DOHH2 (cell line): ENCODE measurements around the gene ZFP1.

Experiments used
- H3F3A ChIP-seq: fragments of 200-600 bp; sonication (generic), shearing (Covaris generic); 2 replicates; pipeline ENCODE4 v1.6.0; 2016; ENCODE audit warnings: antibody characterized with exemption, mild to moderate bottlenecking; ENCODE audit not compliant: control insufficient read depth, insufficient read depth
- H3K27ac ChIP-seq: fragments of 200-600 bp; sonication (generic); 2 replicates; pipeline ENCODE4 v1.5.1; 2014; ENCODE audit warnings: low read depth, mild to moderate bottlenecking, low read length, moderate library complexity
- H3K27me3 ChIP-seq: fragments of 200-600 bp; sonication (generic); 2 replicates; pipeline ENCODE4 v1.6.1; 2014; ENCODE audit warnings: mild to moderate bottlenecking, low read length, mixed read lengths; ENCODE audit not compliant: control insufficient read depth
- H3K36me3 ChIP-seq: fragments of 200-600 bp; sonication (generic); 2 replicates; pipeline ENCODE4 v1.6.1; 2014; ENCODE audit warnings: mild to moderate bottlenecking, low read length, moderate library complexity, mixed read lengths; ENCODE audit not compliant: control insufficient read depth
- H3K4me1 ChIP-seq: fragments of 200-600 bp; sonication (generic); 2 replicates; pipeline ENCODE4 v1.6.1; 2014; ENCODE audit warnings: mild to moderate bottlenecking, low read length, mixed read lengths; ENCODE audit not compliant: control insufficient read depth
- H3K4me2 ChIP-seq: fragments of 200-600 bp; sonication (generic); 2 replicates; pipeline ENCODE4 v1.6.0; 2014; ENCODE audit warnings: mild to moderate bottlenecking, low read length, moderate library complexity
- H3K4me3 ChIP-seq: fragments of 200-600 bp; sonication (generic); 2 replicates; pipeline ENCODE4 v1.5.1; 2014; ENCODE audit warnings: mild to moderate bottlenecking, low read length, mixed read lengths
- H3K79me2 ChIP-seq: fragments of 200-600 bp; sonication (generic); 2 replicates; pipeline ENCODE4 v1.6.1; 2014; ENCODE audit warnings: mild to moderate bottlenecking, low read length, mixed read lengths; ENCODE audit not compliant: control insufficient read depth
- H3K9me2 ChIP-seq: fragments of 200-600 bp; sonication (generic); replicated peaks from 2 replicates; pipeline ENCODE4 v1.6.1; 2014; ENCODE audit warnings: mild to moderate bottlenecking, low read length, mixed read lengths; ENCODE audit not compliant: control insufficient read depth
- H3K9me3 ChIP-seq: fragments of 200-600 bp; sonication (generic); 2 replicates; pipeline ENCODE4 v1.6.1; 2014; ENCODE audit warnings: antibody characterized with exemption, low read length, mixed read lengths; ENCODE audit not compliant: control insufficient read depth, insufficient read depth
- H4K20me1 ChIP-seq: fragments of 200-600 bp; sonication (generic); 2 replicates; pipeline ENCODE4 v1.6.0; 2014; ENCODE audit warnings: low read depth, mild to moderate bottlenecking, antibody characterized with exemption, low read length, moderate library complexity; ENCODE audit not compliant: control insufficient read depth, insufficient read depth
- EZH2phosphoT487 ChIP-seq: fragments of 200-600 bp; sonication (generic); IDR thresholded peaks from 2 replicates; pipeline ENCODE4 v1.6.1; 2017; ENCODE audit warnings: borderline replicate concordance, mild to moderate bottlenecking, antibody characterized with exemption, low read length, moderate library complexity, mixed read lengths
- TF ChIP-seq, protein P1 (sequence below): fragments of 200-600 bp; sonication (generic); IDR thresholded peaks from one replicate; pipeline ENCODE4 v1.5.1; 2014; ENCODE audit warnings: antibody characterized with exemption, mild to moderate bottlenecking, low read depth, low read length; ENCODE audit not compliant: poor library complexity, severe bottlenecking

ZFP1 gene

DNA sequence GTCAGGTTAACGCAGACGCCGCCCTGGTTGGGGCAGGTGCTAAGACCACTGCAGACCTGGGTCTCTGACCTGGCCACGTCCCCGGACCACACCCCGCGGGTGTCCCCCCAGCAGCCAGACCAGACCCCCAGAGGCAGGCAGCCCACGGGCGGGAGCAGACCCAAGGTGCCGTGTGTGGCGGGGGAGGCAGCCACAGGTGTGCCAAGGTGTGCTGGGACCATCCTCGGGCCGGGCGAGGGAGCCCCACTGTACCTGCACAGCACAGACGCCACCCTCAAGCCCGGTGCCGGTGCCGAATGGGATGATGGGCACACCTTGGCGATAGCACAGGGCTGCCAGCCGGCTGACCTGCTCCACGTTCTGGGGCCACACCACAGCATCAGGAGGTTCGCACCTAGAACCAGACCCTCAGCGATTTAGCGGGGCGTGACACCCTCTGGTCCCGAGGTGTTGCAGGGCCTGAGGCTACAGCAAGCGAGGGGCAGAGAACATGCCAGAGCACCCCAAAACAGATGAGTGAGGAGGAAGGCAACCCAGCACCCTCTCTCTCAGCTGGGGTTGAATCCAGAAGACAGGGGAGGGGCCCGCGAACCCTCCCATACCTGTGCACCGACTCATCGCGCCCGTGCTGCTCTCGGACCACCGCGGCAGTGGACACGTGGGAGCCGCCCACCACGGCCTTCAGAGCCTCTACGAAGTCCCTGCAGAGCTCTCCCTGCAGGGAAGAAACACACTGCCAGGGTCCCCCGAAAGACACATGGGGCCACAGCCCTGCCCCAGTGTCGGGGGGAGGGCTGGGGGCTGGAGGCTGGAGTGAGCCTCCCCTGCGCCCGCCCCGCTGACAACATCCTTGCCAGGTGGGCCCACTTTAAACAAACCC, 33.1 kb upstream of the ZFP1 start:
- Histone ChIP-seq H3K27ac (no peak overlapping the region), H3K9me2 (no peaks in the 10 kb centered on the region), H3K9me3 (no peaks in the 10 kb centered on the region), H3K4me3 (no peak overlapping the region), H3K4me1 (peaks cover 18% of the 10 kb centered on the region), H3F3A (0 out of 2 replicates have a peak, but pooled peaks cover 3% of the 10 kb centered on the region), H3K79me2 (no peaks in the 10 kb centered on the region), H3K36me3 (no peaks in the 10 kb centered on the region), H3K27me3 (no peaks in the 10 kb centered on the region; the same call in 1 of the 2 replicates), H3K4me2 (no peak overlapping the region), H4K20me1 (no peaks in the 10 kb centered on the region)
- TF ChIP-seq EZH2phosphoT487, result no peak
- TF ChIP-seq, protein P1, sequence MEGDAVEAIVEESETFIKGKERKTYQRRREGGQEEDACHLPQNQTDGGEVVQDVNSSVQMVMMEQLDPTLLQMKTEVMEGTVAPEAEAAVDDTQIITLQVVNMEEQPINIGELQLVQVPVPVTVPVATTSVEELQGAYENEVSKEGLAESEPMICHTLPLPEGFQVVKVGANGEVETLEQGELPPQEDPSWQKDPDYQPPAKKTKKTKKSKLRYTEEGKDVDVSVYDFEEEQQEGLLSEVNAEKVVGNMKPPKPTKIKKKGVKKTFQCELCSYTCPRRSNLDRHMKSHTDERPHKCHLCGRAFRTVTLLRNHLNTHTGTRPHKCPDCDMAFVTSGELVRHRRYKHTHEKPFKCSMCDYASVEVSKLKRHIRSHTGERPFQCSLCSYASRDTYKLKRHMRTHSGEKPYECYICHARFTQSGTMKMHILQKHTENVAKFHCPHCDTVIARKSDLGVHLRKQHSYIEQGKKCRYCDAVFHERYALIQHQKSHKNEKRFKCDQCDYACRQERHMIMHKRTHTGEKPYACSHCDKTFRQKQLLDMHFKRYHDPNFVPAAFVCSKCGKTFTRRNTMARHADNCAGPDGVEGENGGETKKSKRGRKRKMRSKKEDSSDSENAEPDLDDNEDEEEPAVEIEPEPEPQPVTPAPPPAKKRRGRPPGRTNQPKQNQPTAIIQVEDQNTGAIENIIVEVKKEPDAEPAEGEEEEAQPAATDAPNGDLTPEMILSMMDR, result no peak

DNA sequence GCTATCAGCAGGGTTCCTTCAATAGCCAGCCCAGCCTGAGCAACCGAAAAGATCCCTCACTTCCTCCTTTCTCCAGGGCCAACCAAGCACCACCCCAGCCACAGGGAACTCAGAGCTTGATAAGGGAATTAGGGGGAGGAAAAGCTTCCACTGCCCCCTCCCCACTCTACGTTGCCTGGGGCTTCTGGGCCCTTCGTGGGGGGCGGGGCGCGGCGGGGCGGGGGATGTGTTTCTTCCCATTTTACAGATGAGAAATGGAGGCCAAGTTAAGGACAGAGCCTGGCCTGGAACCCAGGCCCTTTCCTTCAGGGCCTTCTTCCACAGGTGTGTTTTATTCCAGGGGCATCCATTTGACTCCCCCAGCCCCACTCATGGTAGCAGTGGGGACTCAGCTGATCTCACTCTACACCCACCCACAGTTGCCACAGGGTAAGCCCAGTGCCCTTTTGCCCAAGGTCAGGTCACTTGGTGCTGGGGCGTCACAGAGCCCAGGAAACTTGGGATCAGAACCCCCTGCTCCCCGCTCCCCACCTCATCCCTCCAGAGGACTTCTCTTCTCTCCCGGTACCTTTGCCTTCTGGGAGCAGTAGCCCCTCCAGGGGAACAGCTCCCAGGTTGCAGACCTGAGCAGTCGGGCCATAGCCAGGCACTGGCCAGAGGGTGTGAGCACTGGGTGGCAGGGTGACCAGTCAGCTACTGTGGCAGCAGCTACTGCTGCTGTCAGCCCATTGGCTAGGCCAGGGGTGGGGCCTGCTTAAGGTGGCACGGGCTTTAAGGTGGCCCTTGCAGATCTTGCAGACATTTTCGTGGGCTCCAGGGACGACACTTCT, 32.0 kb upstream of the ZFP1 start, which contains the start of gene LDHD:
LDHD (minus strand) TSS at position 700 of the 830 bp plus-strand sequence; CDS start at position 640, 60 bp downstream.
- H3K4me1 ChIP-seq, result peaks cover 7% of the 10 kb centered on the region

DNA sequence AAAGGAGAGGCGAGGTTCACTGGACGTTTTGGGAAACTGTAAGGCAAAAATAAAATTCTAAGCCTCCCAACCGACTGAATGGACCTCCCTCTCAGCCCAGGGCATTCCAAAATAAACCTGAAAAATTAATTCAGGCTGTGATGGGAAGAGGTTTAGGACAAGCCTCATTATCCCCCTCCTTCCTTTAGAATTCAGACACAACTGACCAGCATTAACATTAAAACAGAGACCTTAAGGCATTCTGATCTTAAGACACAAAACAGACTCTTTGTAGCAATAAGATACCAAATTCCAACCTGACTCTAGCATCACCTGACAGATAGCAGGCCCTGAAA, 31.4 kb upstream of the ZFP1 start:
- Histone ChIP-seq H4K20me1 (no peaks in the 10 kb centered on the region), H3K27ac (no peak overlapping the region), H3K4me2 (no peak overlapping the region), H3K9me2 (no peaks in the 10 kb centered on the region), H3K79me2 (no peaks in the 10 kb centered on the region), H3K27me3 (no peaks in the 10 kb centered on the region; the same call in 1 of the 2 replicates), H3K4me3 (no peak overlapping the region), H3K9me3 (peaks cover 6% of the 10 kb centered on the region), H3K4me1 (peaks cover 1% of the 10 kb centered on the region; the same call in 1 of the 2 replicates), H3K36me3 (no peaks in the 10 kb centered on the region), H3F3A (no peaks in the 10 kb centered on the region)
- TF ChIP-seq EZH2phosphoT487, result no peak
- TF ChIP-seq, protein P1, result no peak

More for the DNA sequence above, 32.0 kb upstream of the ZFP1 start, which contains the start of gene LDHD:
- Histone ChIP-seq H3K36me3 (no peaks in the 10 kb centered on the region), H3K9me2 (no peaks in the 10 kb centered on the region), H3F3A (no peaks in the 10 kb centered on the region), H3K27ac (no peak within 1 kb of the TSS), H3K9me3 (peaks cover under 1% of the 10 kb centered on the region; the same call in 1 of the 2 replicates), H4K20me1 (no peaks in the 10 kb centered on the region), H3K4me3 (no peak within 1 kb of the TSS), H3K27me3 (no peaks in the 10 kb centered on the region; the same call in 1 of the 2 replicates), H3K4me2 (no peak within 1 kb of the TSS), H3K79me2 (no peaks in the 10 kb centered on the region)
- no peak for TF ChIP-seq EZH2phosphoT487
- TF ChIP-seq, protein P1, result no peak
